Measurements from ENCODE around the gene TECRL.

DNA sequence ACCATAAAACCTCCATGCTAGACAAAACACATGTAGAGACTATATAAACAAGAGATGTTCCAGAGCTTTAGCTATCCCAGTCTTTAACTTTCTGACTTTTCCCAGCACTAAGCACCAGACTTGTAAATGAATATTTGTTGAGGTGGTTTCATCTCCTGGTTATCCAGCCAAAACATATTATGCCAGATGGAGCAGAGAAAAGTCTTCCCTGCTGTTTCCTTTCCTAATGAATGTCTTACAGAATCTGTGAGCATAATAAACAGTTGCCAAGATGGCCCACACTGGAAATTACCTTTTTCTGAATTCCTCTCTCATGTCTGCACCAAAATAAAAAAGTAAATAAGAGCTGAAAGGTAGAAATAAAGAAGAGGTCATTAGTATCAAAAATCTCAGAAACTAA lies 159.2 kb downstream of the TECRL start:
- TF ChIP-seq POLR2A (IDR thresholded peaks at IDR 0.05) = no peak
- TF ChIP-seq, protein P1, sequence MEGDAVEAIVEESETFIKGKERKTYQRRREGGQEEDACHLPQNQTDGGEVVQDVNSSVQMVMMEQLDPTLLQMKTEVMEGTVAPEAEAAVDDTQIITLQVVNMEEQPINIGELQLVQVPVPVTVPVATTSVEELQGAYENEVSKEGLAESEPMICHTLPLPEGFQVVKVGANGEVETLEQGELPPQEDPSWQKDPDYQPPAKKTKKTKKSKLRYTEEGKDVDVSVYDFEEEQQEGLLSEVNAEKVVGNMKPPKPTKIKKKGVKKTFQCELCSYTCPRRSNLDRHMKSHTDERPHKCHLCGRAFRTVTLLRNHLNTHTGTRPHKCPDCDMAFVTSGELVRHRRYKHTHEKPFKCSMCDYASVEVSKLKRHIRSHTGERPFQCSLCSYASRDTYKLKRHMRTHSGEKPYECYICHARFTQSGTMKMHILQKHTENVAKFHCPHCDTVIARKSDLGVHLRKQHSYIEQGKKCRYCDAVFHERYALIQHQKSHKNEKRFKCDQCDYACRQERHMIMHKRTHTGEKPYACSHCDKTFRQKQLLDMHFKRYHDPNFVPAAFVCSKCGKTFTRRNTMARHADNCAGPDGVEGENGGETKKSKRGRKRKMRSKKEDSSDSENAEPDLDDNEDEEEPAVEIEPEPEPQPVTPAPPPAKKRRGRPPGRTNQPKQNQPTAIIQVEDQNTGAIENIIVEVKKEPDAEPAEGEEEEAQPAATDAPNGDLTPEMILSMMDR (IDR thresholded peaks at IDR 0.05) = no peak
